GM18858 (cell line): Measurements from ENCODE around the gene TMEM86B.
"Not testable (repeated sequence)": the region's sequence is repeated elsewhere in the genome, so short reads cannot be mapped to it uniquely, and the experiment has no call there.

ENCODE experiments used
- ATAC-seq: cut with Tn5 transposase; IDR thresholded peaks from one replicate; pipeline ENCODE4 v1.9.1; 2021; ENCODE audit not compliant: unreplicated experiment

Gene TMEM86B

DNA sequence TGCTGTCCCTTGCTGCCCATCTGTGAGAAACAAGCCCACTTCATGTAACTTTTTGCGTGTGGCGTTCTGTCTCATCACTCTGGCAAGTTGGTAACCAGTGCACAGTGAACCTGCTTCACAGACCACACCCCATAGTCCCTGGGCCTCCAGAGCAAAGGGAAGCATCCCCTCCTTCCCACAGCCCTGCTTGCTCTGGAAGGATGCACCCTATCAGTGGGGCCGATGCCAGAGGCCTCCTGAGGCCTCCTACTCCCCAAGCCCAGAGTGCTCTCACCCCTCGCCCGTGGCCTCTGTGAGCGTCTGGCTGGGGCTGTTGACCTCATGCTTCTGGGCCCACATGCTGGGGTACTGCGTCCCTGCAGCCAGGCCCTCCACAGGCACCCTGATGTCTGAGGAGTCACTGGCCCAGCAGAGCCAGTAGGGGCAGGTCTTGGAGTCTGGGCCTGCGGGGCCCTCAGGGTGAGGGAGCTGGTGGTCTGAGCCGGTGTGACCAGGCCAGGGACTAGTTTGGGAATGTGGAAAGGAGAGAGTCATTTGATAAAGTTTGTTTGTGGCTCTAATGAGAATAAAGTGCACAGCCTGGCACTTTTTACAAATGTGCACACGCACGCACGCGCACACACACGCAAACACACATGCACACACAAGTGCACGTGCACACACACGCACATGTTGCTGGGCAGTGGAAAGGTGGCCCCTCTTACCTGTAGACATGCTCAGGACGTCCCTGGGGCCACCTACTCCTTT, 5.1 kb downstream of the TMEM86B start:
- no peak for ATAC-seq

DNA sequence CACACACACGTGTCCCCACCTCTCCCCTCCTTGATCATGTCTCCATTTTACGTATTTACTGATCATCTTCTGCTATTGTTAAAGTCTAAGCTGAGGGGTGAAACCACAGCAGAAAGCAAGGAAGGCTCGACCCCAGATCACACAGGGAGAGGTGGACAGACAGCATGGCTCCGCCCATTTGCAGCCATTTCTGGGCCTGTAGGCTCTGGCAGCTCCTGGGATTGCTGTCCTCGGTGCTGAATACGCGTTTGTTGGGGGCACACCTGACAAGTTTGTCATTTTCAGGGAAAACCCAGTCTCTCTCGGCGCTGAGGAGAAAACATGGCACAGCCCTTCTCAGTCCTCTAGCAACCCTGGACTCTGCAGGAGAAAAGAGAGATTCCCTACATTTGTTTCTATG, 8.0 kb downstream of the TMEM86B start:
- no peak for ATAC-seq

DNA sequence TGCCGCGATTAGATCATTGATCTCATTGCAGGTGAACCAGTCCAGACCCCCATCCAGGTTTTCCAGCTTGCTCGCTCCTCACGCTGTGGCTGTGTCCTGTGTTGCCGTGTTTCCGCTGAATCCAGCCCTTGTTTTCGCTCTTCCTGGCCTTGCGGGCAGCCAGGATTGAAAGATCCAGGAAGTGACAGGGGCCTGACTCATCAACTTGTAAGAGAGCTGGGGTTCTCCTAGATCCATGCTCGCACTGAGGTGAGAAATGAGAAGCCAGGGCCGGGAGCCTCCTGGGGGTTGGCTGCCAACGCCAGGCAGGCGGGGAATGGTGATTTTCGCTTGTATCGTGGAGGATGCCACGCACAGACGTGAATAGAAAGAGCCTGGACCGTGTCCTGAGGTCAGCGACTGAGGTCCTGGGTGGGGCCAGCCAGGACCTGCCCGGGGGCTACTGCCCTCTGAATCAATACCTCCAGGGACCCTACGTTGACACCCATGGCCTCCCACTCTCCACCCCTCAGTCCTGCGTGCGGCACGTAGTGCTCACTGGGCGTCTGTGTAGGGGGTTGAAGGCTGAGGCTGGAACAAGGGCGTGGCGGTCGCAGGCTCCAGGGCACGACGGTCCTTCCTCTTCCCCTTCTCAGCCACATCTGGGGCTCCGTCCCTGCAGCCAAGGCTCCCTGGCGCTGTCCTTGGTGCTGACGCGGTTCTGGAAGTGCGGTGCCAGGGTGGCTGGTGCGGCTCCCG, 11.9 kb downstream of the TMEM86B start:
- no peak for ATAC-seq

DNA sequence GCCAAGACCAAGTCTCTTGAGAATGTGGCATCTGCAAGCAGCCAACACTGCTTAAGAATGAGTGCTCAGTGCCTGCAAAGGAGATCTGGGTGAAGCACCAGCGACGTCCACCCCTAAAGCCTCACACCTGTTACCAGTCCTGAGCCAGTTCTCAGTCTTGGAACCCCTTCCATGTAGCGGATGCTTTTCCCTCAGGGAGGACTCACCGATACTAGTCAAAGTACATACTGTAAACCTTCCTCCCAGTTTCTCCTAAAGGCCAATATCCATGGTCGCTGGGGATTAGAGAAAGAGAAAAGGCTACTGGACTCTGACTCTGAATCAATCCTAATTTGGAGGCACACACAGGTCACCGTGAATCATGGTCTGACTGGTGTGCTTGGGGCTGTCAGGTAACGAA, 15.0 kb downstream of the TMEM86B start:
- ATAC-seq, result no peak

DNA sequence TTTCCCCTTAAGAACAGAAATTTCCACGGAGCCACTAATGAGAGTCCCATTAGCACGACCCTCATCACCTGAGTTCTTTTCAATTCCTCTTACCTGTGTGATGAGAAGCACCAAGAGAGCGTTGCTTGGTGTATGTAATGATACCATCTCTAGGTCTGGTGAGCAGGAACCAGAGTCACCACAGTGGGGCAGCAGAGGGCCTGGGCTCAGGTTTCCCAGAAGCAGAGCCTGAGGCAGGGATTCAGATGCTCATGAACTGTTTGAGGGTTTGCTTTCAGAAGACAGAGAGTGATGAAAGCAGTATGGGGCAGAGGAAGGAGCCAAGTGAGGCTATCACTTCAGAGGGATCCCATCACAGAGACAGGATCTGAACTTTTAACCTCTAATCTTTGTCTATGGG, 16.1 kb downstream of the TMEM86B start:
- no peak for ATAC-seq

DNA sequence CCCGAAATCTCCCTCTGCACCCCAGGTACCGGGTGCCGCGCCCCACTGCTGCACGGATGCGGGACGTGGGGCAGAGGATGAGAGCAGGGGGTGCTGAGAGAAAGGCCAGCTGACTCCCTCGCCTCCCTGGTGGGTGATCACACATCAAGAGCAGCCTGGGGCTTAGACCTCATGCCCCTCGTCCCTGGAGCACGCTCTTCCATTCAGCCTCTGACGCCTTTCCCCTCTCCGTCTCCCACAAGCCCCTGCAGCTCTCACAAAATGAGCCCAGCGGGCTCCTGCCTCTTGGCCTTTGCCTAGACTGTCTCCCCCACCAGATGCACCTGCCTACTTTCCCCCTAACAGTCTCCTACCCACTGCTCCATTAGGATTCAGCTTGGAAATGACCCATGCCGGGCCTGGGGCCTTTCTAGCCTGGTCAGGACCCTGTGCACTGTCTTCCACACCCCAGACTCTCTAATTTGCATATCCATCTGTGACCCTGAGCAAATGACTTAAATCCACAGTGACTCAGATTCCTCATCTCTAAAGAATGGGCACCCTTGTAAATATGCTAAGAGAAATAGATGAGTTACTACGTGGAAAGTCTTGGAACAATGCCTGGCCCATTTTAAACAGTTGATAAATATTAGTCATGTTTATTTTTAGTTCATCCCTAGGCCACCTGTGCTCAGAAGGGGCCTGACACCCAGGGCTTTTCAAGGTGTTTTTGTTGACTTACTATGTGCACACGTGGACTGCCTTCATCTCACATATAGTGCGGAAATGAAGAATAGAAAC, 18.7 kb downstream of the TMEM86B start:
- ATAC-seq, result no peak

DNA sequence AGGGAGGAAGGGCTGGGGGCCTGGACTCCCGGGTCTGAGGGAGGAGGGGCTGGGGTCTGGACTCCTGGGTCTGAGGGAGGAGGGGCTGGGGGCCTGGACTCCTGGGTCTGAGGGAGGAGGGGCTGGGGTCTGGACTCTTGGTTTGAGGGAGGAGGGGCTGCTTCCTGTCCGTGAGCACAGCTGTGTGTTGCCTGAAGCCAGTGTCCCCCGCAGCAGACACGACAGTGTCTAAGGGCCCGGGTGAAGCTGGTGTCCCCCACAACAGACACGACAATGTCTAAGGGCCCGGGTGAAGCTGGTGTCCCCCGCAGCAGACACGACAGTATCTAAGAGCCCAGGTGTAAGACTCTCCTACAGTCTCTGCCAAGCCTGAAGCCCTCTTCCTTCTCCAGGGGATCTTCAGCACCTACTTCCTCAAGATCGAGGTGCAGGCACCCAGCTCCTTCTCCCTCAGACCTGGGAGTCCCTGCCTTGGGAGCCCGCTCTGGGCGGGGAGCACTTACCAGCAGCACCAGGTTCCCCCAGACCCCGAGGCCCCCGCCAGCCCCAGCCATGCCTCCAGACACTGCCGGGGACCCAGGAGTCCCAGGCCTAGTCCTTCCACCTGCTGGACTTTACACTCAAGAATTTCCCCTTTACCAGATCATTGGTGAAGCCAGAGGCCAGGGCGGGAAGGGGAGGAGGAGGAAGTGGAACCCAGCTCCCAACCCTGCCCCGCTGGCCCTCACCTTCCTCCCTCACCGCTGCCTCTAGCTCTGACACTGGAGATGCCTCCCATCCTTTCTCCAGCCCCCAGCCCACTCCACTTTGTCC, 19.5 kb downstream of the TMEM86B start, which contains the start of gene PTPRH:
Gene PTPRH, minus strand, starts transcription at position 622 of the 813 bp plus-strand sequence. Its CDS starts 68 bp downstream, at position 554.
- ATAC-seq, result no peak

DNA sequence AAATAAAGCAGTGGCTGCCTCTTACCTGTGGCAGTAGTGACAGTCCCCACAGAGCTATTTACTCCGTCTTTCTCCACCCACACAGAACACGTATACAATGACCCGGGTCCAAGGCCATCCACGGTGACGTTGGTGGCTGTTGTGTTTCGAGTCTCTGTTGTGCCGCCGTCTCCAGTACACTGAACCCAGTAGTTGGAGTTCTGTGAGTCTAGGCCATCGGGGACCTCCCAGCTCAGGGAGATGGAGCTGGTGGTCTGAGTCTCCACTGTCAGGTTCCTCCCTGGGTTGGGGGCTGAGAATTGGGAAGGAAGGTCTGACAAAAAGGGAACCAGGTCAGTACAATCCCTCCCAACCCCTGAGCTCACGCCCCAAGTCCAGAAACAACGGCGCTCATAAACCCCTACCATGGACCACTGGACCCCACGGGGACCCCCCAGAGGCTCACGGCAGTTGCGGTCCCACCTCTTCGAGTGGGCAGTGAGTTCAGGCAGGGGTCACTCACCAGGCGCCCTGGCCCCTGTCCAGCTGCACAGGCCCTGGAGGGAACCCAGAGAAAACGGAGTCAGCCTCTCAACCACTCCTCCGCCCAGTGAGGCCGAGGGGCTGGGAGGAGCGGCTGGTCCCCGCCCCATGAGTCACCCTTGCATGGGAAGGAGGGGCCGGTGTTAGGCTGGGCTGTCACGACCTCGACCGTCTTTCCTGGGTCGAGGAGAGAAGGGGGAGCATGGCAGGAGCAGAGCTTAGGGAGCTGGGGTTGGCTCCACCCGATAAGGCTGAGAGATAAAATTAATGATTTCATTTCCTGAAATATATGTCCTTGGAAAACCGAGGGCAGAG, 21.7 kb downstream of the TMEM86B start:
- ATAC-seq, result no peak

DNA sequence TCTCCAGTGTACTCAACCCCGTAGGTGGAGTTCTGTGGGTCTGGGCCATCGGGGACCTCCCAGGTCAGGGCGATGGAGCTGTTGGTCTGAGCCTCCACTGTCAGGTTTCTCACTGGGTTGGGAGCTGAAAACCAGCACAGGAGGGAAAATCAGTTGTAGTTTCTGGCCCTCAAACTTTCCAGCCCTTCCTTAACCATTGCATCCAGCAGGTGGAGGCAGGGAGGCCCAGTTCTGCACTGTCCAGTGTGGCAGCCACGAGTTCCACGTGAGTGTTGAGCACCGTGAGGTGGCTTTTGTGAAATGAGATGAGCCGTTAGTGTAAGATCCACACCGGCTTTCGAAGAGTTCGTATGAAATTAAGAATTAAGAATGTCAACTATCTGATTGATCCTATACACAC, 26.4 kb downstream of the TMEM86B start:
- not testable (repeated sequence) for ATAC-seq

DNA sequence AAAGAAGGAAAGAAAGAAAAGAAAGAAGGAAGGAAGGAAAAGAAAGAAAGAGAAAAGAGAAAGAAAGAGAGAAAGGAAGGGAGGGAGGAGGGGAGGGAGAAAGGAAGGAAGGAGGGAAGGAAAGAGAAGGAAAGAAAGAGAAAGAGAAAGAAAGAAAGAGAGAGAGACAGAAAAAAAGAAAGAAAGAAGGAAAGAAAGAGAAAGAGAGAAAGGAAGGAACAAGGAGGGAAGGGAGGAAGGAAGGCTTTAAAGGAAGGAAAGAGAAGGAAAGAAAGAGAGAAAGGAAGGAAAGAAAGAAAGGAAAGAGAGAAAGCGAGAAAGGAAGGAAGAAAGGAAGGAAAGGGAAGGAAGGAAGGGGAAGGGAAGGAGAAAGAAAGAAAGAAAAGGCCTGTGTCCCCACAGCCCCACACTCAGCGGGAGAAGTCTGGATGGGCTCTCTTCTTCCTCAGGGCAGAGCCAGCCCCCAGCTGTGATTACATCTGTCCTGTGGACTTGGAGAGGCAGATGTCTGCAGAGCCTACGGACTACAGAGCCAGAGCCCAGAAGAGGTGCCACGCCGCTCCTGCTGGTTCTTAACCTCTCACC, 28.9 kb downstream of the TMEM86B start:
- no peak for ATAC-seq

DNA sequence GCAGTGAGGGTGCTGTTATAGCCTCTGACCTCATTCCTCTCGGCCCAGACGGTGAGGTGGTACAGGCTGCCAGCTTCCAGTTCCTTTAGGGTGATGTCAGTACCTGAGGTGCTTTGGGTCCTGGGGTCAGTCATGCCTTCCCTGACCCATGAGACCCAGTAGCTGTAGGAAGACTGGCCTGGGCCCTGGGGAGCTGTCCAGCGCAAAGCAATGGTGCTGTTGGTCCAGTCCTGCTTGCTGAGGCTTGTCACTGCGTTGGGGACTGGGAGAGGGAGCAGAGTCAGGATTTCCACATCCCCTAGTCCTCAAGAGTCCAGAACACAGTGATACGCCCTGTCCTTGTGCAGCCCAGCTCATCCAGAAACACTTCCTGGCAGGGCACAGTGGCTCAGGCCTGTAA, 29.9 kb downstream of the TMEM86B start:
- no peak for ATAC-seq

DNA sequence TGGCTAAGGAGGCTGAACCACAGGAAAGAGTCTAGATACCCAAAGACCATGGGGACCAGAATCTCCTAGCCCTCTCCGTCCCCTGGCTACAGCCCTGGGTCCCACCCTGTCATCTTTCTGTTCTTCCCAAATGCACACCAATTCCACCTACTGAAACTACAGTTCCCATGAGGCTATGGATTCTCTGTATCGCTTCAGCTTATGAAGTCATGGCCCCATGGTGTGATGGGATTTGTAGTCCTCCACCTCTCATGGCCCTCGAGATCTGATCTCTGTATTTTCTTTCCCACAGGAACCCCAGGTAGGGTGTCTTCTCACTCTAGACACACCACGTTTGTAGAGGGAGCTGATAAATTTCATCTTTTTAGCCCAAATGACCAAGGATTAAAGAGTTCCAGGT, 31.0 kb downstream of the TMEM86B start:
- ATAC-seq, result no peak

DNA sequence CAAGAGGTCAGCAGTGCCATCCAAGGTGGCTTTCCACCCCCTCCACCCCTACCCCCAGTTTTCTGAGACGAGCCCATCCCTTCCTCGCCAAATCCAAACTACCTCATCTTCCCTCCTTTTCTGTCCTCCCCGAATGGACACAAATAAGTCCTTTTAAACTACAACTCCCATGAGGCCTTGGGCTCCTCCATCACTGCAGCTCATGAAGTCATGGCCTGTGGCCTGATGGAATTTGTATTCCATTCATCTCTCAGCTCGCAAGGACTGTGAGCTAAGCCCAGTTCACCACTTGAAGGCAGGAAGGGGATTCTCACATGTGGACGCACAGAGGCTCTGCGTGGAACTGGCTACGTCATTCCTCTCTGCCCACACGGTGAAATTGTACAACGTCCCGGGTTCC, 31.8 kb downstream of the TMEM86B start:
- no peak for ATAC-seq

DNA sequence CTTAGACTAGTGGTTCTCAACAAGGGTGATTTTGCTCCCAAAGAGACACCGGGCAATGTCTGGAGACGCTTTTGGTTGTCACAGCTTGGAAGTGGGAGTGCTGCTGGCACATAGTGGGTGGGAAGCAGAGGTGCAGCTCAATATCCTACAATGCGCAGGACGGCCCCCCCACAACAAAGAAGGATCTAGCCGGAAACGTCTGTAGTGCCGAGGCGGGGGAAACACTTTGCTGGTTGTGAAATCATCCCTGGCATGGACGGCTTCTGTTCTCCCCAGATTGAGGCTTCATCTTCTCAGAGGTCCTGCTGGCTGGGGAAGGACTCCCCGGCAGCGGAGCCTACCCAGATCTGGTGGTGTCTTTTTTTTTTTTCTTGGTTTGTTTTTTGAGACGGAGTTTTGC, 35.1 kb downstream of the TMEM86B start:
- no peak for ATAC-seq

DNA sequence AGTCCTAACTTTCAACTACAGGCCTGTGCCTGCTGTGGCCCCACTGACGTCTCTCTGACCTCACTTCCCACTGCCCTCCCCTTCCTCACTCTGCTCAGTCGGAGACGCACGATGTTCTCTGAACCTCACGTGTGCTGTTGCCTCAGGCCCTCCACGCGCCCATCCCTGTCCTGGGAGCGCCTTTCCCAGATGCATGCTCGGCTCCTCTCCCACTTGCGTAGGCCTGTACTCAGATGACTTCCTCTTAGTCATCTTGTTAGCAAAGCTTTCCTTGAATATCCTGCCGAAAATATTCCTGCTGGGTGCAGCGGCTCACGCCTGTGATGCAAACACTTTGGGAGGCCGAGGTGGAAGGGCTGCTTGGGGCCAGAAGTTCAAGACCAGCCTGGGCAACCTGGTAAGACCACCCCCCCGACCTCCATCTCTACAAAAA, 39.1 kb downstream of the TMEM86B start:
- ATAC-seq, result no peak

DNA sequence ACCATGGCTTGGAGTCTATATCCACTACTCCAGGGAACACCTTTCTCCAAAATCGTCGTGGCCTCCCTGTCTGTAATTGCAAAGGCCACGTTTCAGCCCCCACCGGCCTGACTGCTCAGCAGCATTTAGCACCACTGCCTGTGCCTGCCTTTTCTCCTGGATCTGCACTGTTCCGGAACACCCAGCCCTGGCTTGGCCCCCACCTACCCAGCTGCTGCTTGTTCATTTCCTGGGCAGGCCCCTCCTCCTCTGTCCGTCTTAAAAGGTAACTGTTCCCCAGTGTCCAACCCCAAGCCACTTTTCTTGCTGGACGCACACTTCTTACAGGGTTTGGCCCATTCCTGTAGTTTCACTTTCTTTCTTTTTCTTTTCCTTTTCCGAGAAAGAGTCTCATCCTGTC, 39.9 kb downstream of the TMEM86B start:
- ATAC-seq, result no peak

DNA sequence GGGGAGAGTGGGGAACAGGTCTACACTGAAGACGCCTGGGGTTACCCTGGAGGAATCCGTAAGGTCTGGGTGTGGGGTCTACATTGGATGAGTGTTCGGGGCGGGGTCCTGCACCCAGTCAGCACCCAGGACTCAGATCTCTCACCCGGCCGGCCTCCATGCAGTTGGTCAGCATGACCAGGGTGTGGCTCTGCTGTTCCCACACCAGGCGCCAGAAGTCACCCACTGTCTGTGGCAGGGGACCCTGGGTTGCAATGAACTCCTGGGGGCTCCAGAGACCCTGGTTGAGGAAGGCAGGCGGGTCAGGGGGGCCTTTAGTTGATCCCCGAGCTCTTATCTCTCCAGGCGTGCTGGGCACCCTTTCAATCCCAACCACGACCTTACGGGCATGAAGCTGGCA, 42.5 kb downstream of the TMEM86B start:
- ATAC-seq, result no peak

DNA sequence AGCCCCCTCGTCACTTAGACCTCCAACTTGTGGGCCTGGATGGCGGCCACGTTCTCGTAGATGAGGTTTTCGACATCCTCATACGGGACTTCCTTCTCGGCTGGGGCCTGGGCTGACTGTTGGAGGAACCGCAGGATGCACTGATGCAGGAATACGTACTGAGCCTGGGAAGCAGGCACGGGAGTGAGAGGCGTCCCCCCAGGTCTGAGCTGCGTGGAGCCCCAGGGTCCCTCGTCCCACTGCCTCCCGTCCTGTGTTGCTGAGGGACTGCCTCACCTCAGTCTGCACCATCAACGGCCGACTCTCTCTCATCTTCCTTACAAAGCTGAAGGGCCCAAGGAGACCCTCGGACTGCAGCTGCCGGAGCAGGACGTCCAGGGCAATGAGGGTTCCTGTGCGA, 46.8 kb downstream of the TMEM86B start:
- no peak for ATAC-seq

DNA sequence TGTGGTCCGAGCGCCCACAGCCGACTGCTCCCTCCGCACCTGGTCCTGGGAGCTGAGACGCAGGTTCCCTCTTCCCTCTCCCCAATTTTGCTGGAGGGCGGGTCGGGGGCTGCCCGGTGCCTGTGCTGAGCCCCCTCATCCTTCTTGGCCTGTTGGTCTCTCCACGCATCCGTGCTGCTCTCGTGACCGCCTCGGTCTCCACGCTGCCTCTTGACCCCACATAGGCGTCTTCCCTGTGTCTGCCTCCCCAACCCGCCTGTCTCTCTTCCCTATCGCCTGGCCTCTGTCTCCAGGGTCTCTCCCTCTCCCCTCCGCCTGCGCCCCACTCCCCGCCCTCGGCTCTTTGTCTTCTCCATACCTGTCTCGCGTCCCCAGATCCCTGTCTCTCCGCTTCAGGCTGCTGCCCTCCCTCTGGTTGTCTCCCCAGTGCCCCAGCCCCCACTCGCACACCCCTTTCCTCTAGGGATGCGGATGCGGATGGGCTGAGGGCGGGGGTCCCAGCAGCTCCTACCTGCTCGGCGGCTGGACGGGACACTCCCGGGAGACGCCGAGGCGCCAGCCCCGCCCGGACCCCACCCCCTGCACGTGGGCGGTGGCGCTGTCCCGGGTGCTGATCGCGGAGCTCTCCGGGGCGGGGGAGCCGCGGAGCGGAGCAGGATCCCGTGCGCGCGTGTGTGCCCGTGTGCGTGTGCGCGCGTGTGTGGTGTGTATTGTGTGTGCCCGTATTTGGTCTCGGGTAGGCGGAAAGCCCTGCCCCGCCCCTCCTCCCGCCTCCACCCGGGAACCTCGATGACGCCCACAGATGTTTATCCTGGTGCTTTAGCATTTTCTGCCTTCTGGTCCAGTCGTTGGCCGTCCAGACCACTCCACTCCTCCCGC, 48.7 kb downstream of the TMEM86B start, which contains the start of gene SYT5:
Gene SYT5, minus strand, starts transcription at position 684 of the 879 bp plus-strand sequence. CDS start 1,248 bp downstream, outside the sequence.
- no peak for ATAC-seq
